ENCODE measurements around the gene SIN3B. TPM values are rescaled to one million over a fixed set of nuclear protein-coding genes. Genes with fewer than 3 reads are reported as not detected.

The SIN3B gene
- polyA plus RNA-seq, 3 donors = 61.9 to 97.6 (median 62.6) TPM

- peak in 1 of 11 donors; percentile 29 for DNase-seq (ENCODE audit: extremely low read depth in 1 of 11, low read depth in 9 of 11, low spot score in 4 of 11)
These were observed 67.2 kb downstream of the SIN3B start for GRCh38 chr19:16896146-16897028.

- DNase-seq (ENCODE audit: extremely low read depth in 1 of 11, low read depth in 9 of 11, low spot score in 4 of 11) = peak; percentile 72 to 92 (median 86)
These were observed 68.0 kb downstream of the SIN3B start for GRCh38 chr19:16897029-16897855.

GRCh38 chr19:16897856-16898161, 68.6 kb downstream of the SIN3B start:
- DNase-seq (ENCODE audit: extremely low read depth in 1 of 11, low read depth in 9 of 11, low spot score in 4 of 11) = peak in 1 of 11 donors; percentile 11

GRCh38 chr19:16898361-16899015, 69.3 kb downstream of the SIN3B start:
- DNase-seq (ENCODE audit: extremely low read depth in 1 of 11, low read depth in 9 of 11, low spot score in 4 of 11) = peak in 4 of 11 donors; percentile 37 to 59 (median 48)

- DNase-seq (ENCODE audit: extremely low read depth in 1 of 11, low read depth in 9 of 11, low spot score in 4 of 11) = no peak
These were observed 70.4 kb downstream of the SIN3B start for GRCh38 chr19:16899566-16900075.

GRCh38 chr19:16901491-16902175, 72.4 kb downstream of the SIN3B start:
- no peak for DNase-seq (ENCODE audit: extremely low read depth in 1 of 11, low read depth in 9 of 11, low spot score in 4 of 11)

GRCh38 chr19:16902545-16902944, 73.3 kb downstream of the SIN3B start:
- DNase-seq (ENCODE audit: extremely low read depth in 1 of 11, low read depth in 9 of 11, low spot score in 4 of 11) = no peak

- no peak for DNase-seq (ENCODE audit: extremely low read depth in 1 of 11, low read depth in 9 of 11, low spot score in 4 of 11)
These were observed 74.1 kb downstream of the SIN3B start for GRCh38 chr19:16903347-16903746.

GRCh38 chr19:16904599-16904998, 75.4 kb downstream of the SIN3B start:
- DNase-seq (ENCODE audit: extremely low read depth in 1 of 11, low read depth in 9 of 11, low spot score in 4 of 11) = no peak

- no peak for DNase-seq (ENCODE audit: extremely low read depth in 1 of 11, low read depth in 9 of 11, low spot score in 4 of 11)
These were observed 79.6 kb downstream of the SIN3B start for GRCh38 chr19:16908759-16909158.

GRCh38 chr19:16911046-16911445, 81.8 kb downstream of the SIN3B start:
- DNase-seq (ENCODE audit: extremely low read depth in 1 of 11, low read depth in 9 of 11, low spot score in 4 of 11) = no peak

- no peak for DNase-seq (ENCODE audit: extremely low read depth in 1 of 11, low read depth in 9 of 11, low spot score in 4 of 11)
These were observed 83.6 kb downstream of the SIN3B start for GRCh38 chr19:16912780-16913179.

- DNase-seq (ENCODE audit: extremely low read depth in 1 of 11, low read depth in 9 of 11, low spot score in 4 of 11) = no peak
These were observed 85.2 kb downstream of the SIN3B start for GRCh38 chr19:16914421-16914820.

GRCh38 chr19:16915135-16915534, 85.9 kb downstream of the SIN3B start:
- DNase-seq (ENCODE audit: extremely low read depth in 1 of 11, low read depth in 9 of 11, low spot score in 4 of 11) = no peak

GRCh38 chr19:16915734-16916133, 86.5 kb downstream of the SIN3B start:
- no peak for DNase-seq (ENCODE audit: extremely low read depth in 1 of 11, low read depth in 9 of 11, low spot score in 4 of 11)

GRCh38 chr19:16917401-16917800, 88.2 kb downstream of the SIN3B start:
- no peak for DNase-seq (ENCODE audit: extremely low read depth in 1 of 11, low read depth in 9 of 11, low spot score in 4 of 11)

GRCh38 chr19:16919496-16919895, 90.3 kb downstream of the SIN3B start:
- DNase-seq (ENCODE audit: extremely low read depth in 1 of 11, low read depth in 9 of 11, low spot score in 4 of 11) = no peak

- DNase-seq (ENCODE audit: extremely low read depth in 1 of 11, low read depth in 9 of 11, low spot score in 4 of 11) = no peak
These were observed 91.8 kb downstream of the SIN3B start for GRCh38 chr19:16920816-16921529.
